Pulmonary artery endothelial cell (primary cell): Measurements from ENCODE around the gene DNAJC25. TPM values are rescaled to one million over a fixed set of nuclear protein-coding genes. Genes with fewer than 3 reads are reported as not detected.
"Not testable (repeated sequence)": the region's sequence is repeated elsewhere in the genome, so short reads cannot be mapped to it uniquely, and the experiment has no call there.

ENCODE experiments used
- DNase-seq: peaks from one replicate; pipeline ENCODE4 v3.0.0-alpha.2; 2011; ENCODE audit warnings: low read depth, low spot score
- total RNA-seq: library from RNA; depleted of rRNA; stranded (reverse); fragments of >200 nt; gene quantifications from 2 replicates; pipeline ENCODE4 v1.2.3, GENCODE V29; 2014

The DNAJC25 gene
- total RNA-seq, 1 donor from 2014 or later = 3.8 TPM

GRCh38 chr9:111663301-111663823, 32.2 kb downstream of the DNAJC25 start:
- no peak for DNase-seq

GRCh38 chr9:111668026-111668573, 37.0 kb downstream of the DNAJC25 start:
- DNase-seq = no peak

- DNase-seq = not testable (repeated sequence)
Observed at GRCh38 chr9:111668601-111669000, 37.5 kb downstream of the DNAJC25 start.

GRCh38 chr9:111674319-111674718, 43.2 kb downstream of the DNAJC25 start:
- no peak for DNase-seq

- DNase-seq = no peak
Observed at GRCh38 chr9:111676116-111676515, 45.0 kb downstream of the DNAJC25 start.

- no peak for DNase-seq
Observed at GRCh38 chr9:111678293-111678692, 47.2 kb downstream of the DNAJC25 start.

- DNase-seq = no peak
Observed at GRCh38 chr9:111679199-111679598, 48.1 kb downstream of the DNAJC25 start.

GRCh38 chr9:111683392-111683791, 52.3 kb downstream of the DNAJC25 start:
- no peak for DNase-seq

- DNase-seq = no peak
Observed at GRCh38 chr9:111691672-111692329, 60.7 kb downstream of the DNAJC25 start.

- DNase-seq = no peak
Observed at GRCh38 chr9:111696796-111697195, 65.7 kb downstream of the DNAJC25 start.

GRCh38 chr9:111700776-111701175, 69.6 kb downstream of the DNAJC25 start:
- peak; percentile 41 for DNase-seq

Other genes starting within 250 kb of the DNAJC25 start
- 102 and 131 TPM in 2 replicates for gene ECPAS, start 147.0 kb upstream of the DNAJC25 start, total RNA-seq
- 1.4 and 1.9 TPM in 2 replicates for gene ZNF483, start 106.2 kb upstream of the DNAJC25 start, total RNA-seq
- 63.4 and 77.9 TPM in 2 replicates for gene PTGR1, start 31.7 kb upstream of the DNAJC25 start, total RNA-seq
- 49.0 and 53.2 TPM in 2 replicates for gene GNG10, start 30.3 kb downstream of the DNAJC25 start, total RNA-seq
- not detected in 2 replicates for gene SHOC1, start 163.6 kb downstream of the DNAJC25 start, total RNA-seq